Trophoblast cell (in vitro differentiated cells and primary cell): ENCODE measurements around the gene MAS1.

Source experiments
- DNase-seq, 2 donors: peaks; one replicate each; pipeline ENCODE4 v3.0.0-alpha.2; 2016
- H2AFZ ChIP-seq: 2 replicates; pipeline ENCODE4 v1.6.1; 2013; ENCODE audit warnings: low read length, moderate library complexity, mild to moderate bottlenecking; ENCODE audit not compliant: insufficient read depth, poor library complexity
- H2AK5ac ChIP-seq: 2 replicates; pipeline ENCODE4 v1.6.1; 2013; ENCODE audit warnings: mild to moderate bottlenecking, low read length
- H2BK120ac ChIP-seq: 2 replicates; pipeline ENCODE4 v1.6.1; 2013; ENCODE audit warnings: low read length, mild to moderate bottlenecking, moderate library complexity; ENCODE audit not compliant: insufficient read depth, poor library complexity
- H2BK12ac ChIP-seq: 2 replicates; pipeline ENCODE4 v1.6.1; 2013; ENCODE audit warnings: mild to moderate bottlenecking, low read length, moderate library complexity
- H2BK5ac ChIP-seq: 2 replicates; pipeline ENCODE4 v1.6.1; 2013; ENCODE audit warnings: low read length, low read depth, moderate library complexity, mild to moderate bottlenecking; ENCODE audit not compliant: poor library complexity
- H3K14ac ChIP-seq: 2 replicates; pipeline ENCODE4 v1.6.1; 2013; ENCODE audit warnings: mild to moderate bottlenecking, low read length
- H3K18ac ChIP-seq: 2 replicates; pipeline ENCODE4 v1.6.1; 2013; ENCODE audit warnings: mild to moderate bottlenecking, low read length
- H3K23ac ChIP-seq: 2 replicates; pipeline ENCODE4 v1.6.1; 2013; ENCODE audit warnings: low read length
- H3K27ac ChIP-seq: 2 replicates; pipeline ENCODE4 v1.5.1; 2013; ENCODE audit warnings: low read depth, mild to moderate bottlenecking, inconsistent platforms, low read length, moderate library complexity
- H3K27me3 ChIP-seq: 2 replicates; pipeline ENCODE4 v1.6.1; 2013; ENCODE audit warnings: inconsistent platforms, mild to moderate bottlenecking, low read length, moderate library complexity; ENCODE audit not compliant: insufficient read depth
- H3K36me3 ChIP-seq, 2 experiments: 1 replicate in 1 of 2; 2 replicates in 1 of 2; pipeline ENCODE4 v1.6.1; 2013; ENCODE audit warnings: low read length in 2 of 2, mild to moderate bottlenecking in 2 of 2, moderate library complexity in 1 of 2; ENCODE audit not compliant: insufficient read depth in 2 of 2, control insufficient read depth in 1 of 2
- H3K4ac ChIP-seq: 2 replicates; pipeline ENCODE4 v1.6.1; 2013; ENCODE audit warnings: low read depth, mild to moderate bottlenecking, low read length, moderate library complexity
- H3K4me1 ChIP-seq, 2 experiments: 1 replicate in 1 of 2; 2 replicates in 1 of 2; pipeline ENCODE4 v1.6.1; 2013; ENCODE audit warnings: low read length in 2 of 2, mild to moderate bottlenecking in 2 of 2, moderate library complexity in 1 of 2; ENCODE audit not compliant: insufficient read depth in 2 of 2, control insufficient read depth in 1 of 2
- H3K4me2 ChIP-seq: 2 replicates; pipeline ENCODE4 v1.6.1; 2013; ENCODE audit warnings: inconsistent platforms, mild to moderate bottlenecking, low read length, moderate library complexity
- H3K4me3 ChIP-seq: 2 replicates; pipeline ENCODE4 v1.5.1; 2013; ENCODE audit warnings: mild to moderate bottlenecking, low read depth, low read length, inconsistent platforms
- H3K79me1 ChIP-seq: one replicate; pipeline ENCODE4 v1.6.1; 2013; ENCODE audit warnings: low read length
- H3K79me2 ChIP-seq: 2 replicates; pipeline ENCODE4 v1.6.1; 2013; ENCODE audit warnings: low read length, mild to moderate bottlenecking; ENCODE audit not compliant: control insufficient read depth, insufficient read depth, poor library complexity
- H3K9ac ChIP-seq: 2 replicates; pipeline ENCODE4 v1.6.1; 2013; ENCODE audit warnings: mild to moderate bottlenecking, low read length
- H3K9me3 ChIP-seq: 2 replicates; pipeline ENCODE4 v1.6.1; 2013; ENCODE audit warnings: low read depth, mild to moderate bottlenecking, control low read depth, inconsistent platforms, low read length; ENCODE audit not compliant: insufficient read depth
- H4K12ac ChIP-seq: 2 replicates; pipeline ENCODE4 v1.6.1; 2013; ENCODE audit warnings: low read depth, mild to moderate bottlenecking, low read length, moderate library complexity
- H4K8ac ChIP-seq: 2 replicates; pipeline ENCODE4 v1.6.1; 2013; ENCODE audit warnings: low read depth, mild to moderate bottlenecking, low read length, moderate library complexity
- H4K91ac ChIP-seq: one replicate; pipeline ENCODE4 v1.6.1; 2013; ENCODE audit warnings: low read depth, mild to moderate bottlenecking, low read length, moderate library complexity
- WGBS: extraction: QIAGEN DNeasy Blood & Tissue Kit; methylation state at CpG from one replicate; pipeline ENCODE4 v1.1.7; 2013; ENCODE audit warnings: missing lambda C conversion rate; ENCODE audit not compliant: insufficient read length, insufficient coverage; ENCODE audit errors: extremely low coverage; 5-methylcytosine and 5-hydroxymethylcytosine counted together

Gene MAS1

DNA sequence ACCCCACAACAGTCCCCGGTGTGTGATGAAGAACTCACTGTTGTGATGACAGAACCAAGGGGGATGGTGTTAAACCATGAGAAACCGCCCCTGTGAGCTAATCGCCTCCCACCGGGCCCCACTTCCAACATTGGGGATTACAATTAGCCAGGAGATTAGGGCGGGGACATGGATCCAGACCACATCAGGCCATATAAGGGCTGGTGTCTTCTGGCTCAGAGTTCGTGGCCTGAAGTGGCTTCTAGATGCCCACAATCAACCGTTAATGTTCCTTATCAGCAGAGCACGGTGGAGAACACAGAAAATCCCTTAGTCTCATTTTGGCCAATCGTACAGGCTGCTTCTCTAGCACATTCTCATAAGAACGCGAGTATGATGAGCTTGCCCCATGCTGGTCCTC is 10.9 kb upstream of the MAS1 start:
- Histone ChIP-seq H3K14ac (no peak overlapping the region), H3K23ac (no peak overlapping the region), H3K4ac (no peak overlapping the region), H3K18ac (no peak overlapping the region), H3K9me3 (no peaks in the 10 kb centered on the region), H2BK12ac (no peak overlapping the region), H4K8ac (no peak overlapping the region), H3K4me1 (no peaks in the 10 kb centered on the region), H3K36me3 (no peaks in the 10 kb centered on the region), H3K9ac (no peak overlapping the region), H2BK5ac (no peak overlapping the region), H3K4me3 (no peak overlapping the region), H2AK5ac (no peak overlapping the region), H4K91ac (no peak overlapping the region), H3K4me2 (no peak overlapping the region), H3K79me1 (no peaks in the 10 kb centered on the region), H2BK120ac (no peak overlapping the region), H3K27me3 (no peaks in the 10 kb centered on the region), H3K79me2 (no peaks in the 10 kb centered on the region), H2AFZ (no peak overlapping the region), H3K27ac (no peak overlapping the region), H4K12ac (no peak overlapping the region)
- no peak for DNase-seq
- WGBS, result no CpG with 5 or more reads among the region's 11 CpGs

DNA sequence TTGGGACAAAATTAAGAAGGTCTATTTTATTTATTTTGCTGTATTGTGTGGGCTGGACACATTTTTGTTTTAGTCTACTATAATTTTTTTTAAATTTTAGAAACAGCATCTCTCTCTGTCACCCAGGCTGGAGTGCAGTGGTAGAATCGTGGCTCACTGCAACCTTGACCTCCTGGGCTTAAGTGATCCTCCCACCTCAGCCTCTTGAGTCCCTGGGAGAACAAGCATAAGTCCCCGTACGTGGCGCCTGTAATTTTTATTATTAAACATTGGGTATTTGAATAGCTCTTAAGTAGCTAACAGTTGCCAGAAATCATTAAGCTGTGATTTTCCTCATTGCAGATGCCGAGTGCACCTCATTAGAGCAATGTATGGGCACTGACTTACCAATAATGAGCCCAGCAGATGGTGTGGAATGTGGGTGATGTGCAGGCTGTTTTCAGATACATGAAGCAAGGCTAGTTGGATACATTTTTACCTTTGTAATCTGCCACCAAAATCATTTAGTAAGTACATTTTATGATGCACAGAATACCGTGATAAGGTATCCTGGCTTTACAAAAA is 10.3 kb upstream of the MAS1 start:
- Histone ChIP-seq H4K8ac (no peak overlapping the region), H2BK12ac (no peak overlapping the region), H3K4me2 (no peak overlapping the region), H3K9ac (no peak overlapping the region), H3K79me2 (no peaks in the 10 kb centered on the region), H3K18ac (no peak overlapping the region), H3K4me3 (no peak overlapping the region), H3K36me3 (no peaks in the 10 kb centered on the region), H3K27ac (no peak overlapping the region), H3K23ac (no peak overlapping the region), H4K12ac (no peak overlapping the region), H2BK5ac (no peak overlapping the region), H3K4ac (no peak overlapping the region), H3K27me3 (no peaks in the 10 kb centered on the region), H4K91ac (no peak overlapping the region), H2AK5ac (no peak overlapping the region), H3K9me3 (no peaks in the 10 kb centered on the region), H2BK120ac (no peak overlapping the region), H2AFZ (no peak overlapping the region), H3K79me1 (no peaks in the 10 kb centered on the region), H3K4me1 (no peaks in the 10 kb centered on the region), H3K14ac (no peak overlapping the region)
- DNase-seq, result no peak
- no CpG with 5 or more reads among the region's 6 CpGs for WGBS

DNA sequence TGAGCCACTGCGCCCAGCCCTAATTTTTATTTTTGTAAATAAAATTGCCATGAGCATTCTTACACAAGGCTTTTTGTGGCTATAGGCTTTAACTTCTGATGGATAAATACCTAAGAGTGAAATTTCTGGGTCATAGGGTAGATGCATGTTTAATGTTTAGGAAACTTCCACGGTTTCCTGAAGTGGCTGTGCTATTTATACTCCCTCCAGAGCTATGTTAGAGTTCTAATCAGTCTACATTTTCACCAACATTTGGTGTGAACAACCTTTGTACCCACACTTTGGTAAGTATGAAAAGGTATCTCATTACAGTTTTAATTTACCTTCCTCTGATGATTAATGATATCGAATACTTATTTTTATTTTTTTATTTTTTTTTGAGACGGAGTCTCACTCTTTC is 6.1 kb upstream of the MAS1 start:
- WGBS, result no CpG with 5 or more reads among the region's 4 CpGs
- H3K9me3 ChIP-seq, result no peaks in the 10 kb centered on the region

DNA sequence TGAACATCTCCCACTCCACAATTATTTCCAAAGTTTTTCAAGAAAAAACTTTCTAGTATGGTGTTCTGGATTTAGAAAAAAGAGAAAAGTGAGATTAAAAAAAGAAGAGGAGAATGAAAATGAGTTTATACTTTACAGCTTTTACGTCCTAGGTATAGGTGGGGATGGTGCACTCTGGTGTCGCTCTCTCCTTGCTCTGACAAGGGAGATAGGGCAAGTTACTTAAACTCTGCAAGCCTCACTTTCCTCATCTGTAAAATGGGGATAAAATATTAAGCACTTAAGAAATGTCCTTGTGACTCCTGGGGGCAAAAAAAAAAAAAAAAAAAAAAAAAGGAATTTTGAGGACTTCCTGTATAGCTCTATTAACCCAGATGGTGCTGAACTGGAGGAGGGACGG is 4.5 kb upstream of the MAS1 start:
- no peaks in the 10 kb centered on the region for H3K36me3 ChIP-seq
- H3K4me1 ChIP-seq, result peaks cover 13 to 15% of the 10 kb centered on the region in 2 experiments
- H2BK12ac ChIP-seq, result no peak overlapping the region
- no peak overlapping the region for H3K4me2 ChIP-seq
- peaks cover 8% of the 10 kb centered on the region for H3K79me1 ChIP-seq
- H3K9ac ChIP-seq, result no peak overlapping the region
- H4K91ac ChIP-seq, result no peak overlapping the region
- H3K79me2 ChIP-seq, result peaks cover 2% of the 10 kb centered on the region
- no peak overlapping the region for H3K4me3 ChIP-seq
- no CpG with 5 or more reads among the region's 3 CpGs for WGBS
- no peak overlapping the region for H3K14ac ChIP-seq
- DNase-seq, result no peak
- no peak overlapping the region for H3K27ac ChIP-seq
- H2BK120ac ChIP-seq, result no peak overlapping the region
- no peaks in the 10 kb centered on the region for H3K27me3 ChIP-seq
- H4K8ac ChIP-seq, result no peak overlapping the region
- H2AFZ ChIP-seq, result no peak overlapping the region
- no peak overlapping the region for H3K23ac ChIP-seq
- H3K4ac ChIP-seq, result no peak overlapping the region
- H3K18ac ChIP-seq, result no peak overlapping the region
- no peaks in the 10 kb centered on the region for H3K9me3 ChIP-seq
- H2BK5ac ChIP-seq, result no peak overlapping the region
- H2AK5ac ChIP-seq, result no peak overlapping the region
- H4K12ac ChIP-seq, result no peak overlapping the region

More for the DNA sequence above, 6.1 kb upstream of the MAS1 start:
- Histone ChIP-seq H3K4me2 (no peak overlapping the region), H3K23ac (no peak overlapping the region), H3K4ac (no peak overlapping the region), H4K8ac (no peak overlapping the region), H3K79me2 (peaks cover 2% of the 10 kb centered on the region), H3K4me3 (no peak overlapping the region), H3K27ac (no peak overlapping the region), H2BK5ac (no peak overlapping the region), H3K27me3 (no peaks in the 10 kb centered on the region), H3K9ac (no peak overlapping the region), H4K12ac (no peak overlapping the region), H3K79me1 (peaks cover 8% of the 10 kb centered on the region), H3K14ac (no peak overlapping the region), H2BK12ac (no peak overlapping the region), H4K91ac (no peak overlapping the region), H2AFZ (no peak overlapping the region), H2AK5ac (no peak overlapping the region), H2BK120ac (no peak overlapping the region), H3K4me1 (peaks cover 13 to 15% of the 10 kb centered on the region in 2 experiments), H3K36me3 (no peaks in the 10 kb centered on the region), H3K18ac (no peak overlapping the region)
- DNase-seq, result no peak
